ENCODE measurements around the gene XPA.

XPA gene

DNA sequence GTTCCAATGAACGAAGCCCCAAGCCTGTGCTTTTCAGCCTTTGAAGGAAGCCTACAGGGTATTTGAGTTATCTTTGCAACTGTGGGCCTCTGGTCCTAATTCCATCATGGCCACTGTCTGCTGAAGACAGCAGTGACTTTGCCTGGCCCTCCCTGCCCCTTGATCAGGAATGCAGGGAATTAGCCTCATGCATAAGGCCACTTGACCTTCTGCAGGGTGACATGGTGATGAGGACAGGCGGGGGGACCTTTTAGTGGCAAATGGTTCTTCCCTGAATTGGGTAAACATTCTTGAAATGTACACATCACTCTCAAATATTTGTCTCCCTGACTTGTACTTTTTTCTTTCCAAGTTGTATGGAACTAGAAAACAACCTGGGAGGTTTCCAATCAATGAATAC lies 25.2 kb upstream of the XPA start:
- no peaks in the 10 kb centered on the region for H3K36me3 ChIP-seq (ENCODE audit: control insufficient read depth, insufficient read depth, low read length)
- H3K27ac ChIP-seq (ENCODE audit: low read depth, low read length): no peak overlapping the region
- no peaks in the 10 kb centered on the region for H3K9me3 ChIP-seq (ENCODE audit: control insufficient read depth, insufficient read depth, low read length)
- no peak overlapping the region for H3K4me3 ChIP-seq (ENCODE audit: low read depth, low read length)
- no peaks in the 10 kb centered on the region for H3K27me3 ChIP-seq (ENCODE audit: control insufficient read depth, insufficient read depth, low read length)
- H3K9ac ChIP-seq (ENCODE audit: low read depth, low read length): no peak overlapping the region
- H3K4me1 ChIP-seq (ENCODE audit: control insufficient read depth, insufficient read depth, low read length): no peaks in the 10 kb centered on the region

DNA sequence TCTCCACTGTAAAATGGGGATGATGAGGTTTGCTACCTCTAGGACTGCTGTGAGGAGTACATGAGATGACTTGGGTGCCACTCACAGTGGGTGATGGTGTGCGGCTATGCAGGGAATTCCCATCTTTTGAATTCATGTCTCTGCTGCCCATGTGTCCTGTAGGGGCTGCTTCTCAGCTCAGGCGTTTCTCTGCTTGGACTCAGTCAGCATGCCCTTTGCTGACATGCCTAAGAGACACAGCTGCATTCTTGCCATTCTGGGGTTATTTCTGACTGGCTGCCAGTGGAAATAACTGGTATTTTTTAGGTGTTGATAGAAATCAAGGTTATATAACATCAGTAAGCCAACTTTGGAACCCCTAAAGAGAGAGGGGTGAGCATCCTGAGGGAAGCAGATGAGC lies 24.3 kb upstream of the XPA start:
- no peak overlapping the region for H3K9ac ChIP-seq (ENCODE audit: low read depth, low read length)
- H3K27me3 ChIP-seq (ENCODE audit: control insufficient read depth, insufficient read depth, low read length): no peaks in the 10 kb centered on the region
- H3K27ac ChIP-seq (ENCODE audit: low read depth, low read length): no peak overlapping the region
- no peak overlapping the region for H3K4me3 ChIP-seq (ENCODE audit: low read depth, low read length)
- H3K36me3 ChIP-seq (ENCODE audit: control insufficient read depth, insufficient read depth, low read length): no peaks in the 10 kb centered on the region
- no peaks in the 10 kb centered on the region for H3K9me3 ChIP-seq (ENCODE audit: control insufficient read depth, insufficient read depth, low read length)
- no peaks in the 10 kb centered on the region for H3K4me1 ChIP-seq (ENCODE audit: control insufficient read depth, insufficient read depth, low read length)

DNA sequence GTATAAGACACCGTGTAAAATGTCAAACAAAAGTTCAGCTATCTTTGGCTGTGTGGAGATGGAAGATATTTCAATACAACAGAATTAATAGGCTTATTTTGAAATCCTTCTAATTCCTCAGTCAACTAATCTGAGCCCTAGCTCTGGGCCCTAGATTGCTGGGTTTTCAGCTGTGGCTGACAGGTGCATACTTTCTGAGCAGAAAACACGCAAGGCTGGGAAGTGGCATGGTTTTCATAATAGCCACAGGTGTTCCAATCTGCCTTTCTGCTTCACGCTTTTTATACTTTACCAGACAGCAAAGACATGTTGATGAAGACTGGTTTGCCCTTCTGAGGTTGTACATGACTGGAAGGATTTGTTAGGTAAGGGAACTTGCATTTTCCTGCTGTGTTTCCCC lies 20.7 kb upstream of the XPA start:
- no peaks in the 10 kb centered on the region for H3K27me3 ChIP-seq (ENCODE audit: control insufficient read depth, insufficient read depth, low read length)
- no peak overlapping the region for H3K4me3 ChIP-seq (ENCODE audit: low read depth, low read length)
- H3K36me3 ChIP-seq (ENCODE audit: control insufficient read depth, insufficient read depth, low read length): no peaks in the 10 kb centered on the region
- H3K9ac ChIP-seq (ENCODE audit: low read depth, low read length): no peak overlapping the region
- H3K4me1 ChIP-seq (ENCODE audit: control insufficient read depth, insufficient read depth, low read length): peaks cover 9% of the 10 kb centered on the region
- no peak overlapping the region for H3K27ac ChIP-seq (ENCODE audit: low read depth, low read length)
- H3K9me3 ChIP-seq (ENCODE audit: control insufficient read depth, insufficient read depth, low read length): no peaks in the 10 kb centered on the region

DNA sequence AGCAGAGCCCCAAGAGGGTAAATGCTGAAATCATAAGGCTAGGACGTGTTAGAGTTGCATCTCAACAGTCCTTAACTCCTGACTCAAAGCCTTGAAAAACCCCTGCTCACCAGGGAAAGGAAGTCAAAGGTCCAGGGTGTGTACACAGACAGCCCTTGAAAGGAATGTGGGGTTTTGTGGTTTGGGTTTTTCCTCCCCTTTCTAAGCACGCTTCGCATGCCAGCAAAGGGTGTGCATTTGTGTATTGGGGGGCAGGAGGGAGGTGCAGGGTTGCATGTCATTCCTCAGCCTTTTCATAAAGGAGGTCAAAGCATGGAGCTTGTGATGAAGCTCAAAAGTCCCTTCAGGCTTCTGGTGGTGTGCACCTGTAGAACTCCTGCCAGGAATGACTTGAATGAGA lies 17.3 kb upstream of the XPA start:
- peaks cover 22% of the 10 kb centered on the region for H3K4me1 ChIP-seq (ENCODE audit: control insufficient read depth, insufficient read depth, low read length)
- H3K27ac ChIP-seq (ENCODE audit: low read depth, low read length): no peak overlapping the region
- no peaks in the 10 kb centered on the region for H3K36me3 ChIP-seq (ENCODE audit: control insufficient read depth, insufficient read depth, low read length)
- H3K27me3 ChIP-seq (ENCODE audit: control insufficient read depth, insufficient read depth, low read length): 0 out of 2 replicates have a peak, but pooled peaks cover 6% of the 10 kb centered on the region
- H3K9me3 ChIP-seq (ENCODE audit: control insufficient read depth, insufficient read depth, low read length): no peaks in the 10 kb centered on the region
- no peak overlapping the region for H3K4me3 ChIP-seq (ENCODE audit: low read depth, low read length)
- no peak overlapping the region for H3K9ac ChIP-seq (ENCODE audit: low read depth, low read length)

DNA sequence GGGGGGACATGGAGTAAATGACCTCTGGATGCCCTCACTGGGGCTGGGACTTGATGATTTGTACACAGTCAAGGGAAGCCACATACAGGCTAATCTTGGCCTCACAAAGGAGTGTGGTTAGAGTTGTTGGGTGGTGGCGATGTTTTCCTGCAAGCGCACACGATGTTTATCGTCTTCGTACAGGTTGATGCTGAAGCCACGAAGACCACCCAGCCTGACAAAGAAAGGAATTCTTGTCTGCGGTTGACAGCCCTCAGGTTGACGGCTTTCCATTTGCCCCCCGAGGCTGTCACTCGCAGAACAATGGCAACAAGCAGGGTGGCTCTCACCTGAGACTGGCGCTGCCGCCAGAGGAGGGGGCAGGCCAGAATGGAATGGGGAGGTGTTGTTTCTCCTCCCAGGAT lies 14.1 kb upstream of the XPA start:
- no peak overlapping the region for H3K9ac ChIP-seq (ENCODE audit: low read depth, low read length)
- H3K27ac ChIP-seq (ENCODE audit: low read depth, low read length): no peak overlapping the region
- no peaks in the 10 kb centered on the region for H3K36me3 ChIP-seq (ENCODE audit: control insufficient read depth, insufficient read depth, low read length)
- H3K9me3 ChIP-seq (ENCODE audit: control insufficient read depth, insufficient read depth, low read length): no peaks in the 10 kb centered on the region
- 0 out of 2 replicates have a peak, but pooled peaks cover 7% of the 10 kb centered on the region for H3K27me3 ChIP-seq (ENCODE audit: control insufficient read depth, insufficient read depth, low read length)
- H3K4me1 ChIP-seq (ENCODE audit: control insufficient read depth, insufficient read depth, low read length): peaks cover 22% of the 10 kb centered on the region
- peak overlapping the region; percentile 13; the same call in 1 of the 2 replicates for H3K4me3 ChIP-seq (ENCODE audit: low read depth, low read length)

DNA sequence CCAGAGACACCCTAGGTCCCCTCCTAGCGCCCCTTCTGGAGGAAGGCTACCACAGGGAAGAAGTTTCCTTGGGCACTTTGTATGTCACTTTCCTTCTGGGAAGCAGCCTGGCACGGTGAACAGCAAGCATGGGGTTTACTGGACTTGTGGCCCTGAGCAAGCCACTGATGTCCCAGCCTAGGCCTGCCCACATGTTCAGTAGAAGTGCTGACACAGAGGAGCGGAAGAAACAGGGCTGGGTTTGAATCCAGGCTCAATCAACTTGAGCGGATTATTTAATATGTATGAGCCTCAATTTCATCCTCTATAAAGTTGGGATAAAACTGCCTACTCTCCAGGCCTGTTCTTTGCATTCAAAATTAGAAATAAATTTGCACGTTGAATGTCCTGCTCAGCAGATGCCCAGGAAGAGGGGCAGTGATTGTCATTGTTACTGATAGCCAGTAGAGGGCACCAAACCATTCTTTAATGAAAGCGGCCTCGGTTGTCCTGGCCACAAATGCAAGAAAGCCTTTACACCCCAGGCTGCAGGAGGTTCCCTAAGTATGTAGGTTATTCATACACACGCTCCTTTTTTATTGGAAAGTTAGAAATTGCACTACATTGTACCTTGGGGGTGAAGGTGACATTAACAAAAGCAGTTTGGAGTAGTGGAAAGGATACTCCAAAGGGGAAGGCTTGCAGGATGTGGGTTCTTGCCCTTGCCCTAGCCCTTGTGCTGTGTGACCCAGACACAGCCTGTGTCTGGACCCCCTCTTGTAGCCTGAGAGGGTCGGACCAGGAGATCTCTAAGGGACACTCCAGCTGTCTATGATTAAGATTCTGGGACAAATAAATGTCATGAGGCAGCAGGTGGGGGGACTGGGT lies 13.4 kb upstream of the XPA start:
- no peaks in the 10 kb centered on the region for H3K9me3 ChIP-seq (ENCODE audit: control insufficient read depth, insufficient read depth, low read length)
- H3K27me3 ChIP-seq (ENCODE audit: control insufficient read depth, insufficient read depth, low read length): 0 out of 2 replicates have a peak, but pooled peaks cover 10% of the 10 kb centered on the region
- no peak overlapping the region for H3K9ac ChIP-seq (ENCODE audit: low read depth, low read length)
- no peaks in the 10 kb centered on the region for H3K36me3 ChIP-seq (ENCODE audit: control insufficient read depth, insufficient read depth, low read length)
- no peak overlapping the region for H3K4me3 ChIP-seq (ENCODE audit: low read depth, low read length)
- H3K4me1 ChIP-seq (ENCODE audit: control insufficient read depth, insufficient read depth, low read length): peaks cover 22% of the 10 kb centered on the region
- H3K27ac ChIP-seq (ENCODE audit: low read depth, low read length): no peak overlapping the region

DNA sequence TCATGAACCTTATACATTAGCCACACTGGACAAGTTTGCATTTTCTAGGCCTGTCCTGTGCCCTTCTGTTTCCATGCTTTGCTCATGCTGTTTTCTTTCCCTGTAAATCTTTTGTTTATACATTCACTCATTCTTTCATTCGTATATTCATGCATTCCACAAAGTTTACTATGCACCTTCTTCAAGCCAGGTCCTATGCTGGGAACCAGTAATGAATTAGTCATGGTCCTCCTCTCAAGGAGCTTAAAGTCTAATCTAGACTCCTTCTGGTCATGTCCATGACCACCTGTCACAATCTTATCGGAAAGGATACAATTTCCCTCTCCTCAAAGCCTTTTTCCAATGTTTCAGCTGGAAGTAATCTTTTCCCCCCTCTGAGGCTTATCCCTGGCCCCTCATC lies 9.1 kb upstream of the XPA start:
- no peak overlapping the region for H3K9ac ChIP-seq (ENCODE audit: low read depth, low read length)
- no peaks in the 10 kb centered on the region for H3K36me3 ChIP-seq (ENCODE audit: control insufficient read depth, insufficient read depth, low read length)
- H3K4me1 ChIP-seq (ENCODE audit: control insufficient read depth, insufficient read depth, low read length): peaks cover 6% of the 10 kb centered on the region
- no peak overlapping the region for H3K4me3 ChIP-seq (ENCODE audit: low read depth, low read length)
- H3K27ac ChIP-seq (ENCODE audit: low read depth, low read length): no peak overlapping the region
- H3K9me3 ChIP-seq (ENCODE audit: control insufficient read depth, insufficient read depth, low read length): no peaks in the 10 kb centered on the region
- H3K27me3 ChIP-seq (ENCODE audit: control insufficient read depth, insufficient read depth, low read length): peaks cover 11% of the 10 kb centered on the region

DNA sequence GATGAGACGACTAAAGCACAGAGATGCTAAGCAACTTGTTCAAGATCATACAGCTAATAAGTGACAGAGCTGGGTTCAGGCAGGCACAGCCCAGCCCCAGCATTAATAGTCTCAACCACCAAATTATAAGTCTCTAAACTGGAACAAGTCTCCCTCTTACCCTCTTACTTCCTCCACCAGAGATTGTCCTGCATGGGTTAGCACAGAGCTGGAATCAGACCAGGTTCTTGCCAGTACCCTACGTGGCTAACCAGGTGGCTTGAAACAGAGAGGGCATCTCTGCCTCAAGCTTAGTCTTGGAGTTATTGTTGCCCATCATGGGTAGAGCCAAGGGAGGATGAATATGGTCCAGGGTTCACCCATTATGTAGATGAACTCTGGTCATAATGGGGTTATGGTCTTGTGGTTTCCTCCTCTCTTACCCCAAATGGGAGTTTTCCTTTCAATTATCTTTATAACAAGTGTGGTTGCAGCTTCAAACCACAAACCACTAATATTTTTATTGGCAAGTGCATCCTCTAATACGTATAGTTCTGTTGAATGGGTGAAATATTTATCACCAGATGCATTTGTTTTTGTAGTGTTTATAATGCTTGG lies 8.3 kb upstream of the XPA start:
- Histone ChIP-seq H3K27ac (ENCODE audit: low read depth, low read length) (no peak overlapping the region), H3K27me3 (ENCODE audit: control insufficient read depth, insufficient read depth, low read length) (peaks cover 7% of the 10 kb centered on the region), H3K4me3 (ENCODE audit: low read depth, low read length) (no peak overlapping the region), H3K36me3 (ENCODE audit: control insufficient read depth, insufficient read depth, low read length) (no peaks in the 10 kb centered on the region), H3K9ac (ENCODE audit: low read depth, low read length) (no peak overlapping the region), H3K4me1 (ENCODE audit: control insufficient read depth, insufficient read depth, low read length) (no peaks in the 10 kb centered on the region), H3K9me3 (ENCODE audit: control insufficient read depth, insufficient read depth, low read length) (no peaks in the 10 kb centered on the region)

DNA sequence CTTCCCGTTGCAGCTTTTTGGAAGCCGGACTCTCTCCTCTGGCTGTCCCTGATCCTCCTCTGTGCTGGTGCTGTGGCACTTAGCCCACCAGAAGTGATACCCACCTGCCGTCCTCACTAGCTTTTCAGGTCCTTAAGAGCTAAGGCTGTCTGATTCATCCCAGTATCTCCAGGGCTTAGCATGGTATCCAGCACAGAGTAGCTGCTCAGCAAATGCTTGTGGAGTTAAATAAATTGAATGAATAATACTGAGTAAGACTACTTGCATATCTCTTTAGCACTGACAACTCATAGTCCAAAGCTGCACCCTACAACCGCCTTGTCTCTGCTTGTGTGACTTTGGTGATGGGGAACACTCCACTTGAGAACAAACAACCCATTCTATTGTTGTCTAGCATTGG lies 7.7 kb upstream of the XPA start:
- H3K4me3 ChIP-seq (ENCODE audit: low read depth, low read length): no peak overlapping the region
- H3K27me3 ChIP-seq (ENCODE audit: control insufficient read depth, insufficient read depth, low read length): peaks cover 7% of the 10 kb centered on the region
- no peak overlapping the region for H3K27ac ChIP-seq (ENCODE audit: low read depth, low read length)
- no peaks in the 10 kb centered on the region for H3K9me3 ChIP-seq (ENCODE audit: control insufficient read depth, insufficient read depth, low read length)
- H3K36me3 ChIP-seq (ENCODE audit: control insufficient read depth, insufficient read depth, low read length): no peaks in the 10 kb centered on the region
- no peak overlapping the region for H3K9ac ChIP-seq (ENCODE audit: low read depth, low read length)
- no peaks in the 10 kb centered on the region for H3K4me1 ChIP-seq (ENCODE audit: control insufficient read depth, insufficient read depth, low read length)

DNA sequence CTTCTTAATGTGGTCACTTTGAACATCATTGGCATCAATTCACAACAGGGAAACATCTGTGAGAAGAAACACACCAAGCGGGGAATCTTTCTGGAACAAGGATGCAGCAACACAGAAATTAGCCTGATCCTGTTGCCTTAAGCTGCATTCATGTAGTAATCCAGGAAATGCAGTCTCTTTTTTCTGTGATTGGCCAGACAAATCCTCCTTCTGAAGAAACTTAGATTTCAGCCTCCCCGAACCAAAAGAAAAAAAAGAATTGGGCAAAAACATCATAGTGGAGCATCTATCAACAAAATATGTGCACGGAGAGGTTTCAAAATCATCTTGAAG lies 7.2 kb upstream of the XPA start:
- H3K9ac ChIP-seq (ENCODE audit: low read depth, low read length): no peak overlapping the region
- no peak overlapping the region for H3K4me3 ChIP-seq (ENCODE audit: low read depth, low read length)
- no peaks in the 10 kb centered on the region for H3K9me3 ChIP-seq (ENCODE audit: control insufficient read depth, insufficient read depth, low read length)
- H3K27ac ChIP-seq (ENCODE audit: low read depth, low read length): peak overlapping the region; percentile 81
- H3K27me3 ChIP-seq (ENCODE audit: control insufficient read depth, insufficient read depth, low read length): peaks cover 7% of the 10 kb centered on the region
- no peaks in the 10 kb centered on the region for H3K4me1 ChIP-seq (ENCODE audit: control insufficient read depth, insufficient read depth, low read length)
- no peaks in the 10 kb centered on the region for H3K36me3 ChIP-seq (ENCODE audit: control insufficient read depth, insufficient read depth, low read length)

DNA sequence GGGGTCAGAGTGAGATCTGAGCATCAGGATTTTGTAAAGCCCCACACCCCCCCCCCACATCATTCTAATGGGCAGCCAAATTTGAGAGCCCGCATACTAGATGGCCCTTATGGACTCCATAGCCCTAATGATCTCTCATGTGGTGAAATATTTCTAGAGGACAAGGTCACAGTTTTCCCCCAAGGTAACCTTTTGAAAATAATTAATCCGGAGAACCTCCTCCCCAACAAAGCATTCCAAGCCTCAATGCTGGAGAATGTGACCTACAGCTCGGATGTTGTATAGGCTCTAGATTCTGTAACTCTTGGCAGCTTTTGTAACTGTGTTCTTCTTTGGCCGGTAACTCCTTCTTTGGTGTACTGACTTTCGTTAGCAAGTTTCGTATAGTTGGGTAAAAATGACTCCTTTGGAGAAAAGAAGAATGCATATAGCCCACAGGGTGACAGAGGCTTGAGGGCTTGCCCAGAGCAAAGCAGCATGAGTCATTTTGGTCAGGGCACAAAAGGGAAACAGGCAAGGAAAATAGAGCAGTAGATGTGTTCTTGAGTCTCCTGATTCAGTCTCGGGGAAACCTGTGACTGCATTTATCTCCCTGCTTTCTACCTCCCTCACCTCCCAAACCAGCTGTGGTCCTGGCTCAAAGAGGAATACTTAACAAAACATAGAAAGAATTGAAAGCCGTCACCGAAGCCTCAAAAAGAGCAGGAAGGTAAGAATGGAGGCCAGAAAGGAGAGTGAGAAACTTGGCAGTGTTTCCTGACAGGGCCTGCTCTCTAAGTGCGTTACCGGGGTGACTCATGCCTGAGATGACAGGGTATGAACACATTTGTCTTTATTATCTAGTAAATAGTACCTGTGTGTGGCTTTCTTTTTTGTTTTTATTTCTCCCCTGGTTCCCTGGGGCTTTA lies 6.6 kb upstream of the XPA start:
- Histone ChIP-seq H3K27ac (ENCODE audit: low read depth, low read length) (peak overlapping the region; percentile 81), H3K9ac (ENCODE audit: low read depth, low read length) (no peak overlapping the region), H3K4me1 (ENCODE audit: control insufficient read depth, insufficient read depth, low read length) (no peaks in the 10 kb centered on the region), H3K36me3 (ENCODE audit: control insufficient read depth, insufficient read depth, low read length) (no peaks in the 10 kb centered on the region), H3K9me3 (ENCODE audit: control insufficient read depth, insufficient read depth, low read length) (no peaks in the 10 kb centered on the region), H3K4me3 (ENCODE audit: low read depth, low read length) (no peak overlapping the region), H3K27me3 (ENCODE audit: control insufficient read depth, insufficient read depth, low read length) (peaks cover 8% of the 10 kb centered on the region)
